22Rv1 (cell line): ENCODE measurements around the gene UNC5C.

Experiments
- ZFX ChIP-seq: fragments of 450-650 bp; IDR thresholded peaks from 2 replicates; pipeline ENCODE4 v1.6.1; 2017; ENCODE audit warnings: antibody characterized with exemption, borderline replicate concordance
- TF ChIP-seq, protein P1 (sequence below): fragments of 450-650 bp; IDR thresholded peaks from 2 replicates; pipeline ENCODE4 v1.5.1; 2017; ENCODE audit warnings: mild to moderate bottlenecking

DNA sequence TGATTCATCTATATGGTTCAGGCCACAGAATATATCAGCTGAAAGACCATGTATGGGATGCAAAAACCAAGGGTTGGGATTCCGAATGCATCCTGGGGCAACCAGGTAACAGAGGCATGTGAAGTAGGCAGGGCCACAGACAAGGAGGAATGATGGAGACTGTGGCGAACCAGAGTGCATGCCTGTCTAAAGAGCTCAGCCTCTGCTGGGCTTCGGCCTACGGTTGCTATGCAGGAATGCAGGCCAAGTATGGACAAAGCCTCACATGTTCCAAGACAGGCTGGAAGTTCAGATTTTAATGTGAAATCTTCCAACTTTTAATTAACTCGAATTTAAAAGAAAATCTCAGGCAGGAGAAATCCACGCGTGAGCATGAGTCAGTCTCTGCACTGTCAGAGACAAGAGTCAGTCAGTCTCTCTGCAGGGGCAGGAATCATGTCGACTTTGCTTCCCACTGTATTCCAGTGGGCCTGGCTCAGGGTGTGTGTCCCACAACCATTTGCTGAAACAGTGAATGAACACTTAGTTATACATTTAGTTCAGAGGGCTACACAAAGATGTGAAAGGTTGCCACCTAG, 344.4 kb downstream of the UNC5C start:
- TF ChIP-seq, protein P1, sequence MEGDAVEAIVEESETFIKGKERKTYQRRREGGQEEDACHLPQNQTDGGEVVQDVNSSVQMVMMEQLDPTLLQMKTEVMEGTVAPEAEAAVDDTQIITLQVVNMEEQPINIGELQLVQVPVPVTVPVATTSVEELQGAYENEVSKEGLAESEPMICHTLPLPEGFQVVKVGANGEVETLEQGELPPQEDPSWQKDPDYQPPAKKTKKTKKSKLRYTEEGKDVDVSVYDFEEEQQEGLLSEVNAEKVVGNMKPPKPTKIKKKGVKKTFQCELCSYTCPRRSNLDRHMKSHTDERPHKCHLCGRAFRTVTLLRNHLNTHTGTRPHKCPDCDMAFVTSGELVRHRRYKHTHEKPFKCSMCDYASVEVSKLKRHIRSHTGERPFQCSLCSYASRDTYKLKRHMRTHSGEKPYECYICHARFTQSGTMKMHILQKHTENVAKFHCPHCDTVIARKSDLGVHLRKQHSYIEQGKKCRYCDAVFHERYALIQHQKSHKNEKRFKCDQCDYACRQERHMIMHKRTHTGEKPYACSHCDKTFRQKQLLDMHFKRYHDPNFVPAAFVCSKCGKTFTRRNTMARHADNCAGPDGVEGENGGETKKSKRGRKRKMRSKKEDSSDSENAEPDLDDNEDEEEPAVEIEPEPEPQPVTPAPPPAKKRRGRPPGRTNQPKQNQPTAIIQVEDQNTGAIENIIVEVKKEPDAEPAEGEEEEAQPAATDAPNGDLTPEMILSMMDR = no peak
- no peak for TF ChIP-seq ZFX
